ENCODE measurements around the gene LSM6.

GRCh38 chr4:146191766-146192458 is 16.4 kb downstream of the LSM6 start:
- TF ChIP-seq CTCF (IDR thresholded peaks at IDR 0.05; ENCODE audit: insufficient read depth, low read length) (no peak), GABPA (IDR thresholded peaks at IDR 0.05; ENCODE audit: low read depth) (no peak), POLR2AphosphoS5 (IDR thresholded peaks at IDR 0.05; ENCODE audit: low read depth) (no peak), REST (IDR thresholded peaks at IDR 0.05; ENCODE audit: insufficient replicate concordance, low read depth) (no peak)

All from HL-60 (cell line).